Smooth muscle cell (in vitro differentiated cells): Measurements from ENCODE around the gene CNPPD1. TPM values are rescaled to one million over a fixed set of nuclear protein-coding genes. Genes with fewer than 3 reads are reported as not detected.
A peak's percentile ranks its signal among the peaks of the same experiment; 100 is the strongest.

Experiments used
- DNase-seq: peaks from one replicate; lab custom pipeline; 2025; ENCODE audit not compliant: unreplicated experiment; lab: John Stamatoyannopoulos, UW
- H2AFZ ChIP-seq: fragments of 200-600 bp; sonication (generic); 2 replicates; pipeline ENCODE4 v1.6.0; 2016; ENCODE audit warnings: antibody characterized with exemption, low read depth, mild to moderate bottlenecking
- H3F3A ChIP-seq: fragments of 200-600 bp; sonication (generic); 2 replicates; pipeline ENCODE4 v1.6.0; 2017; ENCODE audit warnings: antibody characterized with exemption, low read depth
- H3K27ac ChIP-seq: fragments of 200-600 bp; sonication (generic); 2 replicates; pipeline ENCODE4 v1.5.1; 2016; ENCODE audit warnings: low read depth, mild to moderate bottlenecking
- H3K27me3 ChIP-seq: fragments of 200-600 bp; sonication (generic); 2 replicates; pipeline ENCODE4 v1.6.1; 2016; ENCODE audit warnings: low read depth, mild to moderate bottlenecking
- H3K36me3 ChIP-seq: fragments of 200-600 bp; sonication (generic); 2 replicates; pipeline ENCODE4 v1.5.1; 2016; ENCODE audit warnings: low read depth
- H3K4me1 ChIP-seq: fragments of 200-600 bp; sonication (generic); 2 replicates; pipeline ENCODE4 v1.5.1; 2016; ENCODE audit warnings: low read depth
- H3K4me2 ChIP-seq: fragments of 200-600 bp; sonication (generic); 2 replicates; pipeline ENCODE4 v1.6.0; 2016; ENCODE audit warnings: mild to moderate bottlenecking
- H3K4me3 ChIP-seq: fragments of 200-600 bp; sonication (generic); 2 replicates; pipeline ENCODE4 v1.5.1; 2016; ENCODE audit warnings: mild to moderate bottlenecking
- H3K79me2 ChIP-seq: fragments of 200-600 bp; sonication (generic); 2 replicates; pipeline ENCODE4 v1.6.0; 2016; ENCODE audit warnings: low read depth, mild to moderate bottlenecking
- H3K9ac ChIP-seq: fragments of 200-600 bp; sonication (generic); 2 replicates; pipeline ENCODE4 v1.6.0; 2016; ENCODE audit warnings: low read depth
- H3K9me3 ChIP-seq: fragments of 200-600 bp; sonication (generic); replicated peaks from 2 replicates; pipeline ENCODE4 v1.5.1; 2016; ENCODE audit warnings: low read depth
- H4K20me1 ChIP-seq: fragments of 200-600 bp; sonication (generic); 2 replicates; pipeline ENCODE4 v1.6.0; 2016; ENCODE audit warnings: low read depth
- WGBS: methylation state at CpG from one replicate; pipeline ENCODE4 v1.1.7; 2016; ENCODE audit warnings: low lambda C conversion rate; 5-methylcytosine and 5-hydroxymethylcytosine counted together
- polyA plus RNA-seq: library from polyadenylated mRNA; unstranded; fragments of >200 nt; fragmentation: Nextera tagmentation; extraction: Ambion mirVana; gene quantifications from 2 replicates; pipeline ENCODE4 v1.2.1, GENCODE V29; 2016
- total RNA-seq: library from RNA; depleted of rRNA; stranded (reverse); fragments of >200 nt; gene quantifications from 2 replicates; pipeline ENCODE4 v1.2.3, GENCODE V29; 2014
- TF ChIP-seq, protein P1 (sequence below): fragments of 200-600 bp; sonication (generic); IDR thresholded peaks from 2 replicates; pipeline ENCODE4 v1.5.1; 2017; ENCODE audit warnings: borderline replicate concordance, mild to moderate bottlenecking, antibody characterized with exemption; ENCODE audit not compliant: insufficient read depth, poor library complexity, severe bottlenecking

The CNPPD1 gene
- total and polyA plus RNA-seq, 2 experiments from 2014 or later = 14.8 to 26.0 TPM

DNA sequence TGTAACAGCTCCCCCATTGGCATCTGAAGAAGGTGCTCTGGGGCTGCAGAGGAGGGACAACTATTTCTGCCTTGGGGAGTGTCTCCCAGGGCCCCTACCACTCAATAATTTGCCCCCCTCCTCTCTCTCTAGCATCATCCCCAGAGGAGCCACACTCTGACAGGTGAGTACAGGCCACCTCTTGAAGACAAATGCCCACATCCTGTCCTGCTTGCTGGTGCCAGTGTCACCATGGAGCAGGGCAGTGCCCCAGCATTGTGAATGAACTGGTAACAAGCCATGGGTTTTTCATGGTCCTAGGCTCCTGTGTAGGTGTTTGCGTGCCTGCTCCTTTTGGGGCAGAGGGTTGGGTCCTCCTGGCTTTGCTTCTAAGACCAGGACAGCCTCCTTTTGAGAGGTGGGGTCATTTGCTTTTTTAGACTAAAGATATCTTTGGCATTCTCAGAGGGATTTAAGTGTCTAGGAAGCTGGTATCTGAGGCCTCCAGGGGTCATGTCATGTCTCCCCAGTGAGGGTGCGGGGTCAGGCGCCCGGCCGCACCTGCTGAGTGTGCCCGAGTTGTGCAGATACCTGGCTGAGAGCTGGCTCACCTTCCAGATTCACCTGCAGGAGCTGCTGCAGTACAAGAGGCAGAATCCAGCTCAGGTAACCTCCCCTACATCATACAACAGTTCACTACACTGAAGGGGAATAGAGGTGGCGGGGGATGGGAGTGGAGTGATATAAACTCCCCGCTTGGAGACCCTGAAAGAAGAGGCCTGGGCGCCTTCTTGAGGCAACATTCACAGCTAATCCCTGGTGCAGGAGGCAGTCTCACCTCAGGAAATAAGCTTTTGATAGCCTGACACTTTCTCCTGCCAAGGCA lies 3.1 kb upstream of the CNPPD1 start:
- Histone ChIP-seq H3K9me3 (no peaks in the 10 kb centered on the region), H3F3A (no peaks in the 10 kb centered on the region), H3K79me2 (peaks cover 14% of the 10 kb centered on the region), H3K4me3 (no peak overlapping the region), H3K9ac (no peak overlapping the region), H4K20me1 (peaks cover 7% of the 10 kb centered on the region), H3K27me3 (no peaks in the 10 kb centered on the region), H3K4me2 (no peak overlapping the region), H3K36me3 (no peaks in the 10 kb centered on the region), H3K4me1 (peaks cover 4% of the 10 kb centered on the region), H3K27ac (no peak overlapping the region), H2AFZ (no peak overlapping the region)
- DNase-seq = no peak
- TF ChIP-seq, protein P1, sequence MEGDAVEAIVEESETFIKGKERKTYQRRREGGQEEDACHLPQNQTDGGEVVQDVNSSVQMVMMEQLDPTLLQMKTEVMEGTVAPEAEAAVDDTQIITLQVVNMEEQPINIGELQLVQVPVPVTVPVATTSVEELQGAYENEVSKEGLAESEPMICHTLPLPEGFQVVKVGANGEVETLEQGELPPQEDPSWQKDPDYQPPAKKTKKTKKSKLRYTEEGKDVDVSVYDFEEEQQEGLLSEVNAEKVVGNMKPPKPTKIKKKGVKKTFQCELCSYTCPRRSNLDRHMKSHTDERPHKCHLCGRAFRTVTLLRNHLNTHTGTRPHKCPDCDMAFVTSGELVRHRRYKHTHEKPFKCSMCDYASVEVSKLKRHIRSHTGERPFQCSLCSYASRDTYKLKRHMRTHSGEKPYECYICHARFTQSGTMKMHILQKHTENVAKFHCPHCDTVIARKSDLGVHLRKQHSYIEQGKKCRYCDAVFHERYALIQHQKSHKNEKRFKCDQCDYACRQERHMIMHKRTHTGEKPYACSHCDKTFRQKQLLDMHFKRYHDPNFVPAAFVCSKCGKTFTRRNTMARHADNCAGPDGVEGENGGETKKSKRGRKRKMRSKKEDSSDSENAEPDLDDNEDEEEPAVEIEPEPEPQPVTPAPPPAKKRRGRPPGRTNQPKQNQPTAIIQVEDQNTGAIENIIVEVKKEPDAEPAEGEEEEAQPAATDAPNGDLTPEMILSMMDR = no peak
- 96% methylated on average over 9 of the region's 9 CpGs for WGBS

DNA sequence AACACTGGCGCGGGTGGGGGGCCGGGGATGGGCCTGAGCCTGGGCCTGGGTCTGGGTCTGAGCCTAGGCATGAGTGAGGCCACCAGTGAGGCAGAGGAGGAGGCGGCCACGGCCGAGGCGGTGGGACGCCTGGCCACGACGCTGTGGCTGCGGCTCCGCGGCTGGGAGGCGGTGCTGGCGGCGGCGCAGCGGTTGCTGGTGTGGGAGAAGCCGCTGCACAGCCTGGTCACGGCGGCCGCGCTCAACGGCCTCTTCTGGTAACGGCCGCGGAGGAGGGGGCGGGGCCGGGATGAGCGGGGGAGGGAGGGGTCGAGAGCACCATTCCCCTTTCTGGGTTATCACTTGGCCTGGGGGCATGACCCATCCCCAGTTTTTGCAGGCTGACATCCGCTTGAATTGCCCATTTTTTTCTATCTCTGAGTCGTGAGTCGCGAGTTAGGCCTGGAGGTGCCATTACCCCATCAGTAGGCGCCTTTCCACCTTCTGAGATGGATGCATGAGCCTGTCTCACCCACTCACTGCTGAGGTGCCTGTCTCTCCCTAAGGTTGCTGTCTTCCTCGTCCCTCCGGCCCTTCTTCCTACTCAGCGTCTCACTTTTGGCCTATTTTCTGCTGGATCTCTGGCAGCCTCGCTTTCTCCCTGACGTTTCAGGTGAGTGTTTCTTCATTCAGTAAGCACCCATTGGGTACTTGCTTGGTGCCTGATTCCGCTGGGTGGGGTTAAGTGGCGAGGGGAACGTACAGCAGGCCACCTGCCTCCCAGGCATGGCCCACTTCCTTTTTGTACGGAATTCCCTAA lies 1.9 kb upstream of the CNPPD1 start:
- TF ChIP-seq, protein P1 = no peak
- Histone ChIP-seq H3K4me3 (peak overlapping the region; percentile 74), H3K79me2 (peaks cover 14% of the 10 kb centered on the region), H3K27me3 (no peaks in the 10 kb centered on the region), H3K9ac (peak overlapping the region; percentile 41), H3K4me2 (peak overlapping the region; percentile 99), H3K9me3 (no peaks in the 10 kb centered on the region), H3K4me1 (peaks cover 4% of the 10 kb centered on the region), H3F3A (no peaks in the 10 kb centered on the region), H4K20me1 (peaks cover 7% of the 10 kb centered on the region), H3K27ac (peak overlapping the region; percentile 79), H3K36me3 (no peaks in the 10 kb centered on the region), H2AFZ (peak overlapping the region; percentile 73)
- WGBS = 8% methylated on average over 28 of the region's 45 CpGs
- DNase-seq = no peak

- Histone ChIP-seq H3K4me3 (peak within 1 kb of the TSS; percentile 74), H3K36me3 (no peaks in the 10 kb centered on the region), H3F3A (no peaks in the 10 kb centered on the region), H3K4me1 (peaks cover 4% of the 10 kb centered on the region), H3K9me3 (no peaks in the 10 kb centered on the region), H3K9ac (peak within 1 kb of the TSS; percentile 78), H2AFZ (peak within 1 kb of the TSS; percentile 89), H4K20me1 (peaks cover 7% of the 10 kb centered on the region), H3K79me2 (peaks cover 14% of the 10 kb centered on the region), H3K4me2 (peak within 1 kb of the TSS; percentile 99), H3K27me3 (no peaks in the 10 kb centered on the region), H3K27ac (peak within 1 kb of the TSS; percentile 79)
- TF ChIP-seq, protein P1 = peak; percentile 27
- 2% methylated on average over 45 of the region's 67 CpGs for WGBS
- DNase-seq = peak; percentile 83
Measured at GRCh38 chr2:219177552-219178376, 1.0 kb upstream of the CNPPD1 start, which contains the start of gene RETREG2. Gene RETREG2 (plus strand): TSS chr2:219178275. CDS start chr2:219178353, 78 bp downstream.
